PC-9 (cell line): Measurements from ENCODE around the gene DISP3. TPM values are rescaled to one million over a fixed set of nuclear protein-coding genes. Genes with fewer than 3 reads are reported as not detected.

Source experiments
- BruUV-seq: library from RNA; stranded (reverse); fragments of 400-500 nt; replicated peaks from 2 replicates; lab custom pipeline; 2021; lab: Mats Ljungman, UMichigan
- CTCF ChIA-PET: fragments of 300-600 bp; sonication (Branson Sonifier 250); formaldehyde crosslinking; loops from one replicate; lab custom pipeline; 2022; ENCODE audit warnings: antibody characterized with exemption; lab: Charles Lee
- POLR2A ChIA-PET: fragments of 300-600 bp; sonication (Branson Sonifier 250); formaldehyde crosslinking; loops from one replicate; lab custom pipeline; 2022; ENCODE audit warnings: antibody characterized with exemption; ENCODE audit not compliant: unreplicated experiment; lab: Charles Lee
- DNase-seq, 2 experiments: peaks; one replicate each; pipeline versions ENCODE4 v3.0.0 to v3.0.0-alpha.2; 2015 to 2022; ENCODE audit warnings: mixed read lengths in 1 of 2
- H2AFZ ChIP-seq: fragments of 200-600 bp; sonication (generic); 2 replicates; pipeline ENCODE4 v1.8.1; 2017; ENCODE audit warnings: antibody characterized with exemption
- H3F3A ChIP-seq: fragments of 200-600 bp; sonication (generic); 2 replicates; pipeline ENCODE4 v1.8.1; 2017; ENCODE audit warnings: antibody characterized with exemption, mild to moderate bottlenecking, low read depth; ENCODE audit not compliant: insufficient read depth
- H3K27ac ChIP-seq: fragments of 200-600 bp; sonication (generic); 2 replicates; pipeline ENCODE4 v1.6.1; 2016; ENCODE audit warnings: mixed run types
- H3K27me3 ChIP-seq: fragments of 200-600 bp; sonication (generic); 2 replicates; pipeline ENCODE4 v1.6.1; 2016; ENCODE audit warnings: low read depth, mixed run types; ENCODE audit not compliant: insufficient read depth
- H3K36me3 ChIP-seq: fragments of 200-600 bp; sonication (generic); 2 replicates; pipeline ENCODE4 v1.6.1; 2016; ENCODE audit warnings: low read depth, mixed run types
- H3K4me1 ChIP-seq: fragments of 200-600 bp; sonication (generic); replicated peaks from 2 replicates; pipeline ENCODE4 v1.6.1; 2016; ENCODE audit warnings: mixed run types; ENCODE audit not compliant: insufficient read depth
- H3K4me2 ChIP-seq: fragments of 200-600 bp; sonication (generic); 2 replicates; pipeline ENCODE4 v1.6.1; 2017; ENCODE audit warnings: mixed run types
- H3K4me3 ChIP-seq: fragments of 200-600 bp; sonication (generic); 2 replicates; pipeline ENCODE4 v1.6.1; 2016; ENCODE audit warnings: mixed run types
- H3K79me2 ChIP-seq: fragments of 200-600 bp; sonication (generic); 2 replicates; pipeline ENCODE4 v1.6.1; 2017; ENCODE audit warnings: low read depth, mixed run types
- H3K9me2 ChIP-seq: fragments of 200-600 bp; sonication (generic); 2 replicates; pipeline ENCODE4 v1.8.1; 2017; ENCODE audit warnings: mild to moderate bottlenecking; ENCODE audit not compliant: insufficient read depth
- H3K9me3 ChIP-seq: fragments of 200-600 bp; sonication (generic); 2 replicates; pipeline ENCODE4 v1.8.1; 2016; ENCODE audit warnings: low read depth; ENCODE audit not compliant: insufficient read depth
- H4K20me1 ChIP-seq: fragments of 200-600 bp; sonication (generic); 2 replicates; pipeline ENCODE4 v1.8.1; 2017; ENCODE audit not compliant: insufficient read depth
- intact Hi-C: fragments of 100-400 bp; cut with micrococcal nuclease; formaldehyde crosslinking; loops from one replicate; pipeline ENCODE4 v1.10.0; 2022; ENCODE audit not compliant: unreplicated experiment
- total RNA-seq: library from RNA; stranded (reverse); gene quantifications from 2 replicates; pipeline ENCODE4 v1.2.3, GENCODE V29; 2021
- TF ChIP-seq, protein P1 (sequence below): fragments of 200-600 bp; sonication (generic); conservative IDR thresholded peaks from 2 replicates; pipeline ENCODE4 v1.6.1; 2017; ENCODE audit warnings: mixed run types, antibody characterized with exemption, mild to moderate bottlenecking, moderate library complexity

The DISP3 gene
- total RNA-seq, 1 experiment from 2014 or later: not detected

DNA sequence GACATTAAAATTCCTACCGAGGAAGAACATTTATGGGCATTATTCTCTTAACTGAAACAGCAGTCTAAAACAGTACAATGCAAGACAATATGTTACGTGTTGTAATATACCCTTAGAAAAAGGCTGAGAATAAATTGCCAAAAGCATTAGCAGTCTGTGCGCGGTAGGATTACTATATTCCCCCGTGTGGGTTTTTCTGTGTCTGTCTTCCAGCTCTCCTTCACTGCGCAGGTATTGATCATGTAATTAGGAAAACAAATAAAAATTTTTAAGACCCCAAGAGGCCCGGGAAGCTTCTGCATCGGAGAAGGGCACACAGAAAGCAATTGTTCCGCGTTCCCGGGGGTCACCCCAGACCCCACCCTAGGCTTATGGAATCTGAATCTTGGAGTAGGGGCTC is 106.4 kb downstream of the DISP3 start:
- Histone ChIP-seq H3K27me3 (peaks cover 75% of the 10 kb centered on the region), H3K4me3 (no peak overlapping the region), H4K20me1 (no peaks in the 10 kb centered on the region), H3K36me3 (no peaks in the 10 kb centered on the region), H3K9me3 (no peaks in the 10 kb centered on the region), H3K4me2 (no peak overlapping the region), H2AFZ (no peak overlapping the region), H3K4me1 (no peaks in the 10 kb centered on the region), H3K9me2 (no peaks in the 10 kb centered on the region), H3K79me2 (no peaks in the 10 kb centered on the region), H3F3A (no peaks in the 10 kb centered on the region), H3K27ac (no peak overlapping the region)
- BruUV-seq: no TSS peak
- POLR2A ChIA-PET: no interaction called here
- no peak for DNase-seq
- CTCF ChIA-PET: no interaction called here
- intact Hi-C loops: no loop called here
- TF ChIP-seq, protein P1, sequence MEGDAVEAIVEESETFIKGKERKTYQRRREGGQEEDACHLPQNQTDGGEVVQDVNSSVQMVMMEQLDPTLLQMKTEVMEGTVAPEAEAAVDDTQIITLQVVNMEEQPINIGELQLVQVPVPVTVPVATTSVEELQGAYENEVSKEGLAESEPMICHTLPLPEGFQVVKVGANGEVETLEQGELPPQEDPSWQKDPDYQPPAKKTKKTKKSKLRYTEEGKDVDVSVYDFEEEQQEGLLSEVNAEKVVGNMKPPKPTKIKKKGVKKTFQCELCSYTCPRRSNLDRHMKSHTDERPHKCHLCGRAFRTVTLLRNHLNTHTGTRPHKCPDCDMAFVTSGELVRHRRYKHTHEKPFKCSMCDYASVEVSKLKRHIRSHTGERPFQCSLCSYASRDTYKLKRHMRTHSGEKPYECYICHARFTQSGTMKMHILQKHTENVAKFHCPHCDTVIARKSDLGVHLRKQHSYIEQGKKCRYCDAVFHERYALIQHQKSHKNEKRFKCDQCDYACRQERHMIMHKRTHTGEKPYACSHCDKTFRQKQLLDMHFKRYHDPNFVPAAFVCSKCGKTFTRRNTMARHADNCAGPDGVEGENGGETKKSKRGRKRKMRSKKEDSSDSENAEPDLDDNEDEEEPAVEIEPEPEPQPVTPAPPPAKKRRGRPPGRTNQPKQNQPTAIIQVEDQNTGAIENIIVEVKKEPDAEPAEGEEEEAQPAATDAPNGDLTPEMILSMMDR: no peak

Other genes with a start within 250 kb of the DISP3 start
- gene MTOR, start 216.6 kb upstream of the DISP3 start, total RNA-seq: 34.6 and 37.4 TPM in 2 replicates
- 11.2 and 12.1 TPM in 2 replicates for gene UBIAD1, start 206.0 kb upstream of the DISP3 start, total RNA-seq
- 40.3 and 74.0 TPM in 2 replicates for gene FBXO2, start 175.3 kb downstream of the DISP3 start, total RNA-seq
- gene FBXO44, start 175.7 kb downstream of the DISP3 start, total RNA-seq: 31.9 and 32.4 TPM in 2 replicates
- gene FBXO6, start 185.0 kb downstream of the DISP3 start, total RNA-seq: 4.4 and 7.1 TPM in 2 replicates
- 52.9 and 58.9 TPM in 2 replicates for gene MAD2L2, start 202.0 kb downstream of the DISP3 start, total RNA-seq
- not detected in 2 replicates for gene DRAXIN, start 212.6 kb downstream of the DISP3 start, total RNA-seq